IPS DF 4.7 (cell line): ENCODE measurements around the gene KCNH5.

ENCODE experiments used
- DNase-seq: peaks from one replicate; pipeline ENCODE4 v3.0.0-alpha.2; 2013; ENCODE audit warnings: low spot score; ENCODE audit errors: extremely low read depth

The KCNH5 gene

DNA sequence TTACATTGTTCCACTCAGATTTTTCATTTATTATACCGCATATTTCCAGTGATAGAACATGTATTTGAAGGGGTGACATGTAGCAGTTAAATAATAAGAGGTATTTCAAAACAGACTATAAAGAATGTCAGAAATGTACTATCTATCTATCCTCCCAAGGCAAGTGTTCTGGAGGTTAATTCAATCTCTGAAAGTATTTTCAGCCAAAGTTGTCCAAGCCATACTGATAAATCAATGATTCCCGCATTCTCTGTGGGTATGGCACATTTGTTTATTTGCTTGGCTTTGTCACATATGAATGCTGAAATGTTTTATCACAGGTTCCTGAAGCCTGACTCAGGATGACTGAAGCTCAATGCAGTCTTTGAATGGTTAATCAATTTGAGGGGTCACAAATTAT, 35.8 kb downstream of the KCNH5 start:
- no peak for DNase-seq

DNA sequence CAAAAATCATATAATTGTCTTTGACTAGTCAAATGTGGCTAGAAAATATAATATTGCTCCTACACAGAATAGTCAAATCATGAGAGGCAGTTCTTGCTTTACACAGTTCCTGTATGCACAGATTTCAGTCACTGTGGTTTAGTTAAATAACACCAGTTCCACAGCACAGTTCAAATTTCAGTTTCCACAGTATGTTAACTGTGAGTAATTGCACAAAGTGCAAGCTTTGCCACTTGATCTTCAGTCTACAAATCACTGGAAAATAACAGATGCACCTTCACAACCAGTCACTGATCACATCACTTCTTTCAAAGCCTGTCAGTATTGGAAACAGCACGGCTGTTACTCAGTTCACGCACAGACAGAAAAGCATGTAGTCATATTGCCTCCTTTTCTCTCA, 38.7 kb downstream of the KCNH5 start:
- no peak for DNase-seq

DNA sequence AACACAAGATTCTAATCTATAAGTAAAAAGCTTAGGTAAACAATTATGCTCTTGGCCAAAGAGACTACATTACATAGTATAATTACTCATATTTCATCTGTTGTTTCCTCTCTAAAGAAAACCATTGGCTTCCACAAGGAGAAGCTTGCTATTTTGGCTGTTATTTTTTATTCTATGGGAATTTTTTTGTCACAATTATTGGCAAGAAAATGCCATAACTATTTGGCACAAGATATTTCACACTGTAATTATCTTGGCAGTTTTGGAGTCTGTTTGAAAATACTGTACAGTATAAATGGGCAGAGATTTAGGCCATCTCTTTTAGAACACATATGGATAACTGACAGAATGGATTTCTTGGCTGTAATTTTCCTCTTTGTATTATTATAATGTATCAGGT, 51.2 kb downstream of the KCNH5 start:
- DNase-seq, result no peak

DNA sequence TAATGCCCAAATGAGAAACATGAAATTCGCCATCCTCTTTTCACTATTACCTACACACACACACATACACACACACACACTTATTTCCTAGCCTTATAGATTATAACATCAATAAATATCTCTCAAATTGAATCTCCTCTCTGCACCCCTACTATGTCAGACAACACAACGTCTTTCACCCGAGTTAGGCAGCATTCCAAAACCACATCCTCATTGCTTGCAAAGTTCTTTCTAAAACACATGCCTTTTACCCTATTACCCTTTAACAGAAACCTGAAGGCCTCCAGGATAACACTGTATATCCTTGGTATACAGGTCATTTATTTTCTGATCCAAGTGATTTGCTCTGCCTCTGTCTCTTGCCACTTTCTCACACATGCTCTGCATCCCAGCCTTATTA, 56.3 kb downstream of the KCNH5 start:
- no peak for DNase-seq

DNA sequence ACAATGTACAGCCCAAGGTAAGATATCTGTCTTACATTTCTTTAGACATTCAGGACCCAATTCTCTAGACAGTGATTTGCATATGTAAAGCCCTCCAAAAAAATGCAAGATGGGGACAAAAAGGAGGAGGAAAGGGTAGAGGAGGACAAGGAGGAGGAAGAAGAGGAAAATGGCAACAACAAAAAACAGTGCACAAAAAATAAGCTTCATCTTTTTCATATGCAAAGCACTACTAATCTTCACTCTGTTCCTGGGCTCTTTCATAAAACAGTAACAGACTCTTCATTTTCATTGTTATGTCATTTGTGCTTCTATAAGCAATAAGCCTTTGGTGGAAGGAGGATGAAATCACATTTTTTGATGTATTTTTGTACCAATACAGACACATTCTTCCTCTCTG, 61.4 kb downstream of the KCNH5 start:
- no peak for DNase-seq

DNA sequence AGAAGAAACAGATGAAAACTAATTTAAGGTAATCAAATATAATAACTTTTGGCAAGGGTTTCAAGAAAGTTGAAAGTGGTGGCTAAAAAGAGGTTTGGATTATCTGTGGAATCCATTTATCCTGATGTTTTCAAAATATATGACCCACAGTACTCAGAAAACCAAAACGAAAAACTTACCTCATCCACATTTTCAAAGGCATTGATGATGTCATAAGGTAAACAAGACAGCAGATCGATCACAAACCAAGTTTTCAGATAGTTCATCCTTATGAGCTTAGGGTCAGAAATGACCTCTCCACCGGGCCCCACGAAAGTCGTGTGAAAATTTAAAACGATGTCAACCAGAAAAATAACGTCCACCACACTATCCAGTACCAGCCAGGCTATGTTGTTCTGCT, 64.6 kb downstream of the KCNH5 start:
- DNase-seq, result no peak

DNA sequence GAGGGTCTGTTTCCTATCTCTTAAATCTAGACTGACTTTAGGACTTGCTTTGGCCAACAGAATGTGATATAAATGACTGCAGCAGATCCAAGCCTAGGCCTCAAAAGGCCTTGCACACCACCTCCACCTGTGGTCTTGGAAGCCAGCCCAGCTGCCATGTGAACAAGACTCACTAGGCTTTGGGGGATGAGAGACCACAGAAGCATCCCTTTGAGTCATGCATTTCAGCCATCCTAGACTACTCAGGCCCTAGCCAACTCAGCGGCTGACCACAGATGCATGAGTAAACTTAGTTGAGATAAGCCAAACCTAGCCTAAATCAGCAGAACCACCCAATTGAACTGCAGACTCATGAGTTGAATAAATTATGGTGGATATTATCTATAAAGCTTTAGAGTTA, 87.7 kb downstream of the KCNH5 start:
- DNase-seq, result no peak

DNA sequence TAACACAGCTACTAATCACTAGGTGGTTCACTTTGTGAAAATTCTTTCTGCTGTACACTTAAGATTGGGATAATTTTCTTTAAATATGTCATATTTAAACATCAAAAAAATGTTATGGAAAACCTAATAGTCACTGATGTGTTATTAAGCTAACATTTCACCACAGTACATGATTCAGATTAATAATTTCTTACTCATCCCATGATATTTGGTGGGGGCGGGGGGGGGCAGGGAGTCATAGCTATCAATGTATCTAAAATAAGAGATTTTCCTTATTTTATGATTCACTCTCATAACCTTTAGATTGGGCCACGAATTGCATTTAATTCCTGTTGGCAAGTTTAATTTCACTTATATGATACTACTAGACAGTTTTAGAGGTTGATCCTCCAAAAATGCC, 88.8 kb downstream of the KCNH5 start:
- no peak for DNase-seq

DNA sequence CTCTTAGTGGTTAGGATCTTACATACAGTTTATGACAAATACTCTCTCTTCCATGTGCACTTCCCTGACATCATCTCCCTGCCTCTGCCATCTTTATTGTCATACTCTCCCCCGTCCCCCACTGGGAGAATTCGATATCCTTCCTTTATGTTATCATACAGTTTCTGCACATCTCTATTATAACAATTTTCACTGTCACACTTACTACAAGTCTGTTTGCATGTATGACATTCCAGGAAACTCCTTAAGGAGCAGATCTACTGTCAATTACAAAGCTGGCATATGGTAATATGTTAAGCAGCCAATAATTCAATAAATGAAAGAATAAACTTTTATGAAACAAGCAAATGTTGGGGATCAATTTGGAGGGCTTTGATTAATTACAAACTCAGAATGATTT, 91.1 kb downstream of the KCNH5 start:
- no peak for DNase-seq

DNA sequence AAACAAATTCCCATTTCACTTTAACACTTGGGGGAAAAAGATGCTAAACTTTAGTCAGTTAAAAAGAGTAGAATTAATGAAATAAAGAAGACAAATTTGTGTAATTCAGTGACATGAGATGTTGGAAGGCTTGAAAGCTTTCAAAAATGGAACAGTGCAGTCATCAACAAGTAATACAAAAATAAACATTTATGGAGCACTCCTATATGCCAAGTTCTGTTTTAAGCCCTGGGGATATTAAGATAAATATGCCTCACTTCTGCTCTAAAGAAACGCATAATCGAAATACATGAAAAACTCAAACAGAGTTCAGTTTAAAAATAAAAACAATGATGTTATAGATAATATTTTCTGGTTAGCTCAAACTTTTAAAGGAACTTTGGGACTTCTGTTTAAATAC, 93.0 kb downstream of the KCNH5 start:
- no peak for DNase-seq

DNA sequence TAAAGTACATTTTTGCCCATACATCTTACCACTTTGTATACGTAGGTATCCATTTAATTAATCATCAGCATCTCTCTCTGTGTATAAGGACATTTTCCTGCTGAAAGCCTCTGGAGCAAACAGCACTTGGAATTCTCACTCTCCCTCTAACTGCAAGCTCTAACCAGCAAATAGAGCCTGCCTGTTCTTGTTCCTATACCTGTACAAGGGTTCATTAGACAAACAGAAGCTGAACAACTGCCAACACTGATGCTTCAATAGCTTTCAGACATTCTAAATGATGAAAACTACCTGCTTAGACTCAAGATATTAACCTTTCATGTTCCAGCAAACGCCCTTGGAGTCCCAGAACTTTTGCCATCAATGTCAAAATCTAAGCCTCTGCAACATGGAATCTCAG, 98.0 kb downstream of the KCNH5 start:
- DNase-seq, result no peak

DNA sequence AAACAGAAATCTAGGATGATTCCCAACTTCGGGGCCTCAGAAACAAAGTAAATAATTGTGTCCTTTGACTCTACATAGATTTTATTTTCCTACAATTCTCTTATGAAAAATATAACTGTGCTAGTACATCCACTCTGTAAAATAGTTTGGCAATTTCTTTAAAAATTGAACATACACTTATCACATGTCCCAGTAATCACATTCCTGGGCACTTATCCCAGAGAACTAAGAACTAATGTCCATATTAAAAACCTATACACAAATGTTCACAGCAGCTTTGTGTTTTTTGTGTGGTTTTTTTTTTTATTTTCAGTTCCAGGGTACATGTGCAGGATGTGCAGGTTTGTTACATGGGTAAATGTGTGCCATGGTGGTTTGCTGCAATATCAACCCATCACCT, 99.0 kb downstream of the KCNH5 start:
- no peak for DNase-seq

DNA sequence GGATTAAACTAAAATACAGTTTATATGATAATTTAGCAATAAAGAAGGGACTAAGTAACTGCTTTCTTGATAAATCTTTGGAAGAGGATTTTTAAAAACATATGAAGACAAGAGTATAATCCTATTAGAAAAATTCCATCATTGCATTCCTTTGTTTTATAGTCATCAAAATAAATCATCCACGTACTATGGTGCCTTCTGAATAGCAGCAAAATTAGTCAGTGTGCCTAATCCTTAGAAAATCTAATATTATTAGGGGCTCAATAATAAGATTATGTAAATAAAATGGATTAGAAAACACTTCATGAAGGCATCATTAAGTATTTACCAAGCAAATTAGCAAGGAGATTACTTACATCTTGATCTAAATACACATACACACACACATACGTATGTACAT, 102.1 kb downstream of the KCNH5 start:
- no peak for DNase-seq

DNA sequence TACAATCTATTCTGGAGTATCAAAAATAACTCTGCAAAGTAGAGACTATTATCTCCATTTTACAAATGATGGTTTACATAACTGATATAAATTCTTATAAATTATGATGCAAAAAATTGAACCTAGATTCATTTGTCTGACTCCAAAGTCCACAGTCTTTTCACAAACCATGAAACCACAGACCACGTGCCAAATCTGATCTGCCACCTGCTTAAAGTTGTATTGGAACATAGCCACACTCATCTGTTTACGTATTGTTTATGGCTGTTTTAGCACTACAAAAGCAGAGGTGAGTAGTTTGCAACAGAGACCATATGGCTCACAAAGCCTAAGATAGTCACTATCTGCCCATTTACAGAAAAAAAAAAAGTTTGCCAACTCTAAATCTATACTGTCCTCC, 105.3 kb downstream of the KCNH5 start:
- no peak for DNase-seq

DNA sequence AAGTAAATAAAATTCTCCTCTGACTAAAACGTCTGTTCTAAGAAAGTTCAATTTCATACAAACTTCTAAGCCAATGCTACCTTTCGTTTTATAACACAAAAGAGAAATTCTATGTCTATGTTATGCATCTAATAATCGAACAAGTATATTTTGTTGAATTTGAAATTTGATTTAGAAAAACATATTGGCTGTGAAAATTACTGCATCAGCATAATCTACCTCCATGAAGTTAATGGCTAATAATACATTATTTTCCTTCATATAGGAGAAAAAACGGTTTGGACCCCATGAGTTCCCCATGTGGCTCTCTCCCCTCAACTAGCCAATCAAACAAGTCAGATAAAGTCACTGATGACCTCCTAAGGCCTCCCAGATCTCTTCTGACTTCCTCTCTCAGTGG, 106.5 kb downstream of the KCNH5 start:
- no peak for DNase-seq

DNA sequence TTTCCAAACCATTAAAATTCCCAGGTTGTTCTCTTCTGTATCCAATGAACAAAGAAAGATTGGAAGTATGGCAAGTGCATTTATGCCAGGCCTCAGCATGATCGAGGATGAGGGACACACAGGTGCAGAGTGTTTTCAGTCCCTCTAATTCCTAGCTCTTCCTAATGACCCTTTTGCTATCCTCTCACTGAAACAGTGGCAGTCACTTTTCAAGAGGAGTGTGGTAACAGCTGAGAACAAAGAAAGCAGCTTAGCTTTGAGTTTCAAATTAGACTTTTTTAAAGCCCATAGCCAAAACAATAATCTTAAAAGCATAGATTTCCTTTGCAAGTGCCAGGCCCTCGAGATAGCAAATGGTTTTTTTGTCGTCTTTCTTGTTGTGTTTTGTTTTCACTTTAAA, 110.8 kb downstream of the KCNH5 start:
- DNase-seq, result no peak

DNA sequence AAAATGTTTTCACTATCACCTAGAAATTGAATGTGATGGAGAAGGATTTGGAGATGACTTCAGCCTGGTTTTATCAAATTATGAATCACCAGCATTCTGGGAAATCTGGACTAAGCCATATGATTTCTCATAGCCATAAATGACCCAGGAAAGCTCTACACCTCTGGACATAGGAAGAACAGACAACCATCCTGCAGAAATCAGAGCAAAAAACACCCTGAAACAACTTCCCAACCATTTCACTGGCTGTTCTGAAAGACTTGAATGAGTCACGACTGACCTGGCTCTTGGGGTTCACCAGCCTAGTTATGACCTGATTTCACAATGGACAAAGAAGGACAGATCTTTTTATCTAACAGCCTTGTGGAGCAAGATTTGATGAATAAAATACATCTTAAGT, 123.8 kb downstream of the KCNH5 start:
- DNase-seq, result no peak

DNA sequence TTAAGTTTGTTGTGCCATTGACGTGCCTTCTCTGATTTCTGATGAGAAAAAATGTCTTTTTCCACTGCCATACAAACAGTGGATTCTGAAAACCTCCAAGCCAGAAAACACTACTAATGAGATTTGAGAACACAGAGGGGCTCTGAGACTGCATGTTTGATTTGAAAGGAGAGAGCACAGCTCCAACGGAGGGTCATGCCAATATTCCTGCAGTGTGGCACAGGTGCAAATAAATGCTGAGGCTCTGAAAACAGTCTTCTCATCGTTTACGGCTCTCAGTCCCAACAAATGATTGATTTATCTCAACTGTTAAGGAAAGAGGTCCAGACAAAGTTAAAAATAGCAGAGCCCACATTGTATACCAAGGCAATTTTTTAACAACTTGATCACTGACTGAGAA, 128.7 kb downstream of the KCNH5 start:
- no peak for DNase-seq

DNA sequence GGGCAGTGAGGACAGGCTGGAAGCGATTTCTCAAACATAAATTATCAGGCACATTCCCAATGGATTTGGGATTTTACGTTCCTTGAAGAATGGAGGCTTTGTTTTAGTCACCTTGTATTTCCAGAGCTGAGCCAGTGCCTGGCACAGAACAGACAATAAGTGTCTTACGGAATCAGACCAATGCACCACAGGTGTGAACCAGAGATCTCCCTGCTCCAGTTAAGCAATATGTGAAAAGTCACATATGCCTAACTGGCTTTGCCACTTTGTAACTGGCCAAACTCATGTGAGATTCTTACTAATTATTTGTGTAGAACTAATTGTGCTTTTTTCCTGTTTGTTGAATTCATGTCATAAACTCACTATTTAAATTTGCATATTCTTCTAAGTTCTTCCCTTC, 130.4 kb downstream of the KCNH5 start:
- no peak for DNase-seq

DNA sequence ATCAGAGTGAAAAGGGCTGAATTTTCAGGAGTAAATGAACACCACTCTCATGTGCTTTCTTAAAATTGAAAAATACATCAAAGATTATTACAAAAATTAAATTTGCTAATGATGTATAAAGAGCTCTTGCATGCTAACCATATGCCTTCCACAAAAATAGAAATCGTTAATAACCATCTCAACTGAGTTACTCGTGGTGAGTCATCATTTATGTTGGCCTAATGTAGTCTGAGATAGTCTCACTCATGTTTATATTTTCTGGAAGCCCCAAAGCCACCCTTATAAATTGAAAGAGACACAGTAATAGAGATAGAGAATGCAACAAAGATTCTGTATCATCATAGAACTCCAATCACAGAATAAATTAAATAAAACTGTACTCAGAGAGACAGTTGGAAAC, 131.2 kb downstream of the KCNH5 start:
- no peak for DNase-seq

DNA sequence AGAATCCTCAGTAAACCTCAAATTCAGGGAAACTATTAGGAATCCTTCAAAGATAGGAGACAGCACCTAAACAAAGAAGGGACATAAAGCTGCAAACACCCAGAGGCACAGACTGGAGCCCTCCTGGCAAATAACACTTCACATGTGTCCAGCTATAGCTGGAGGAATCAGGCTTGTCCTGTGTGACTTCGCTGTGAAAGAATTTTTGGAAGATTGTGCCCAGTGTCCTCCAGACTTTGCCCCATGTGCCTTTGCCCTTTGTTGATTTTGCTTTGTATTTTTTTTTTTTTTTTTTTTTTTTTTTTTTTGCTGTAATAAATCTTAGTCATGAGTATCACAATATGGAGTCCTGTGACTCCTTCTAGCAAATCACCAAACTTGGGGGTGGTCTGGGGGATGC, 136.8 kb downstream of the KCNH5 start:
- no peak for DNase-seq

DNA sequence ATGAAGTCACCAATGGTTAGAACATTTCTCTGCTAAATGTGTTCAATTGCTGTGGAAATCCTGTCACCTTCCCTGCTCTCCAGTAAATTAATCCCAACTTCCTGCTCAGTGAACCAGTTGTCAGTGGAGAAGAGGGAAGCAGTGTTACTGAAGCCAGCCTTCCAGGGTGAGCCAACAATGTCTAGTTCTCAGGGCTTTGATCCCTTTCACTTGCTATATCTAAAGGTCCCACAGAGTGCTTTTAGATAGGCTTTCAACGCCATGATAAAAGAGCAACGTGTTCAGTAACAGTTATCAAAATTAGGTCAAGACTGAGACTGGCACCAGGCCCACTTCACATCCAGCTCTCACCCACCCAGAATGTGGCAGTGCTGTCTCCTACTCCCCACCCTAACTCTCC, 139.7 kb downstream of the KCNH5 start:
- DNase-seq, result no peak

DNA sequence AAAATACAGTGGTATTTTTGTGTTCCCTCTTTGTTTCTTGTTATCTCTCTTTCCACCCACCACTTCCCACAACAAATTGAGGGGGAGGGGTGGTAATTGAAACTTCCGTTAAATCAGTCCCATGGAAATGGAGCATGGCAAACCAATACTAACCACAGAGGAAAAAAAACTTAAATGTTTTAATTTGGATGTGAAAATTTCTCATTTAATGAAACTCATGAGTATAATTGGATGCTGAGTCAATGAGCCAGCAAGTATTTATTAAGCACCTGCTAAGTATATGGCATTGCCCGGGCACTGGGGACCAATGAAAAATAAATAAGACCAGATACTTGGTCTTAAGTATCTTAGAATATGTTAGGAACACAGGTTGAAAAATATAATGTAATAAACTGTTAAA, 147.5 kb downstream of the KCNH5 start:
- no peak for DNase-seq

DNA sequence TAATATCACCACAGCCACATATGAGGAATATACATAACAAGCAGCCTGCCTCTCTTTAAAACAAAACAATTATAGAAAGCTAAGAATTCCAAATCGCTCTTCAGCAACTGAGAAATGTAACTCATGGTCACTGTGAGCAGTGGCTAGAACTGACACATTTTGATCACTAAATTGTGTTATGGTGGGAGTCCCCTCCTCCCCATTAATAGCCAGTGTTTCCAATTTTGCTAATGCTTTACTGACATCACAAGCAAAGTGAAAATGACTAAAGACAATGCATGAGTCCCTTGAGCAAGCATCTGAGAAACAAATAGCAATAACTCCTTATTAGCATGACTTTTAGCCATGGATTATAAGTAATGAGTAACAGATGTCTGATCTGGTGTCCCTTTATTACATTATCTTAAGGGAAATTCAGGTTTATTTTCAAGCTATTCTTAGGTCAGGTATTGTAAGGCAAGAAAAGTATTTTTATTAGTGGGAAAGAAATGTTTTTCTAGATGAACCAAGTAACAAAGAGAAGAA, 148.3 kb downstream of the KCNH5 start:
- no peak for DNase-seq

DNA sequence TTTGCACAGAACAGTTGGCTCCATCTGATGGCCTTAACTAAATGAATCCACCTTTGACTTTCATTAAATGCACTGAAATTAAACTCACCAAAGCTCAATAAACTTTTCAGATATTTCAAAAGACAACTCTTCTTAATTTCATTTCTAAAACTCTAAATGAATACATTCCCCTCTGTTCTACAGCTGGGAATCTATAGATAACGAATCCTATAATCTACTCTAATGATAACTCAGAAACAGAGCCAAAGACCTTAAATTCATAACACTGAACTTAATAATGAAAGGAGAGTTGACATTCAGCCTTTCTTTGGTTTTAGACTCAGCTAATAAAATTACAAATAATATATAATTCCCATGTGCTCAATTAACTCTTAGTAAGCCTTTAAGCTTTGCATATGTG, 150.5 kb downstream of the KCNH5 start:
- DNase-seq, result no peak
